Effector CD4-positive, alpha-beta T cell (primary cell): ENCODE results near the gene MTOR.
A peak's percentile ranks its signal among the peaks of the same experiment; 100 is the strongest.
"Not testable (repeated sequence)": the region's sequence is repeated elsewhere in the genome, so short reads cannot be mapped to it uniquely, and the experiment has no call there.

Source experiments
- DNase-seq: peaks from one replicate; pipeline ENCODE4 v3.0.0-alpha.2; 2020
- total RNA-seq: gene quantifications from one replicate; lab custom pipeline; 2026; lab: John Stamatoyannopoulos, UW

Gene MTOR
- total RNA-seq: 150 reads per million, percentile 89 among the genes with 10 or more reads in this experiment

- peak; percentile 97 for DNase-seq
Observed at GRCh38 chr1:11262171-11263049, at the start of gene MTOR. MTOR (minus strand) TSS chr1:11262551; CDS start chr1:11259409, 3,142 bp downstream.

GRCh38 chr1:11309385-11309784 is 47.0 kb upstream of the MTOR start:
- no peak for DNase-seq

- DNase-seq: no peak
Observed at GRCh38 chr1:11308699-11309224, 46.4 kb upstream of the MTOR start.

- DNase-seq: no peak
Observed at GRCh38 chr1:11307852-11308251, 45.5 kb upstream of the MTOR start.

GRCh38 chr1:11305516-11305915 is 43.2 kb upstream of the MTOR start:
- not testable (repeated sequence) for DNase-seq

GRCh38 chr1:11302366-11302765 is 40.0 kb upstream of the MTOR start:
- no peak for DNase-seq

- DNase-seq: no peak
Observed at GRCh38 chr1:11301601-11302000, 39.2 kb upstream of the MTOR start.

GRCh38 chr1:11299225-11299574 is 36.8 kb upstream of the MTOR start:
- DNase-seq: no peak

- DNase-seq: no peak
Observed at GRCh38 chr1:11298390-11299224, 36.3 kb upstream of the MTOR start.

- not testable (repeated sequence) for DNase-seq
Observed at GRCh38 chr1:11297774-11298173, 35.4 kb upstream of the MTOR start.

- no peak for DNase-seq
Observed at GRCh38 chr1:11295905-11296304, 33.6 kb upstream of the MTOR start.

- no peak for DNase-seq
Observed at GRCh38 chr1:11294951-11295350, 32.6 kb upstream of the MTOR start.

- DNase-seq: no peak
Observed at GRCh38 chr1:11293856-11294255, 31.5 kb upstream of the MTOR start.

GRCh38 chr1:11291049-11291448 is 28.7 kb upstream of the MTOR start:
- no peak for DNase-seq

GRCh38 chr1:11289064-11289463 is 26.7 kb upstream of the MTOR start:
- DNase-seq: no peak

- no peak for DNase-seq
Observed at GRCh38 chr1:11286735-11287410, 24.5 kb upstream of the MTOR start.

GRCh38 chr1:11285883-11286734 is 23.8 kb upstream of the MTOR start:
- DNase-seq: no peak

- DNase-seq: no peak
Observed at GRCh38 chr1:11284784-11285183, 22.4 kb upstream of the MTOR start.

- no peak for DNase-seq
Observed at GRCh38 chr1:11283151-11283550, 20.8 kb upstream of the MTOR start.

- DNase-seq: no peak
Observed at GRCh38 chr1:11281518-11282331, 19.4 kb upstream of the MTOR start.
